Left lung (tissue), 10 donors: ENCODE results near the gene POMT1. TPM values are rescaled to one million over a fixed set of nuclear protein-coding genes. Genes with fewer than 3 reads are reported as not detected.
A peak's percentile ranks its signal among the peaks of the same experiment; 100 is the strongest.

ENCODE experiments used
- ATAC-seq: fragments of 200-7000 bp; cut with Tn5 transposase; one replicate; pipeline ENCODE4 v1.9.1; 2020; ENCODE audit warnings: moderate library complexity
- DNase-seq, 4 donors: peaks; one replicate each; pipeline ENCODE4 v3.0.0-alpha.2; 2013 to 2020
- H3K27ac ChIP-seq, 2 donors: fragments of 200-600 bp; sonication (generic) in 1 of 2; one replicate each; pipeline versions ENCODE4 v1.5.0 to v1.8.0; 2020 to 2021
- H3K27me3 ChIP-seq, 2 donors: fragments of 200-600 bp; sonication (generic) in 1 of 2; one replicate each; pipeline versions ENCODE4 v1.5.0 to v1.8.0; 2020 to 2021
- H3K36me3 ChIP-seq, 2 donors: fragments of 200-600 bp; sonication (generic) in 1 of 2; one replicate each; pipeline versions ENCODE4 v1.5.0 to v1.8.0; 2020 to 2021
- H3K4me1 ChIP-seq, 2 donors: fragments of 200-600 bp; one replicate each; pipeline ENCODE4 v1.8.0; 2021
- H3K4me3 ChIP-seq, 2 donors: fragments of 200-600 bp; sonication (generic) in 1 of 2; one replicate each; pipeline versions ENCODE4 v1.5.0 to v1.8.0; 2020 to 2021; ENCODE audit warnings: mild to moderate bottlenecking in 1 of 2
- H3K9me3 ChIP-seq, 2 donors: fragments of 200-600 bp; sonication (generic) in 1 of 2; one replicate each; pipeline versions ENCODE4 v1.5.0 to v1.8.0; 2020 to 2021
- CTCF ChIP-seq, 2 donors: fragments of 200-600 bp; sonication (generic) in 1 of 2; IDR thresholded peaks; one replicate each; pipeline versions ENCODE4 v1.5.0 to v1.8.0; 2021; ENCODE audit warnings: antibody characterized with exemption in 2 of 2
- intact Hi-C, 2 donors: fragments of 100-400 bp; cut with DNase I; formaldehyde crosslinking; loops; one replicate each; pipeline versions ENCODE4 v1.11.2 to v1.14.2; 2022
- polyA plus RNA-seq, 6 donors: library from polyadenylated mRNA; unstranded; fragments of 120-200 nt; gene quantifications; one replicate each; pipeline ENCODE4 v1.2.1, GENCODE V29; 2013; ENCODE audit not compliant: insufficient read length in 6 of 6
- total RNA-seq, 2 donors: library from RNA; stranded (reverse); fragmentation: NEBNext Ultra II Directional; extraction: Animal tissue kit (Norgen Biotek cat#: 25700); gene quantifications; one replicate each; pipeline ENCODE4 v1.2.1, GENCODE V29; 2021
- donor health status: DM: no; HTN: yes; CAD: no.
- donor health status: DM: no; HTN: no; CAD: no.

Gene POMT1
- total and polyA plus RNA-seq, 8 donors: 20.3 to 56.9 (median 39.2) TPM

DNA sequence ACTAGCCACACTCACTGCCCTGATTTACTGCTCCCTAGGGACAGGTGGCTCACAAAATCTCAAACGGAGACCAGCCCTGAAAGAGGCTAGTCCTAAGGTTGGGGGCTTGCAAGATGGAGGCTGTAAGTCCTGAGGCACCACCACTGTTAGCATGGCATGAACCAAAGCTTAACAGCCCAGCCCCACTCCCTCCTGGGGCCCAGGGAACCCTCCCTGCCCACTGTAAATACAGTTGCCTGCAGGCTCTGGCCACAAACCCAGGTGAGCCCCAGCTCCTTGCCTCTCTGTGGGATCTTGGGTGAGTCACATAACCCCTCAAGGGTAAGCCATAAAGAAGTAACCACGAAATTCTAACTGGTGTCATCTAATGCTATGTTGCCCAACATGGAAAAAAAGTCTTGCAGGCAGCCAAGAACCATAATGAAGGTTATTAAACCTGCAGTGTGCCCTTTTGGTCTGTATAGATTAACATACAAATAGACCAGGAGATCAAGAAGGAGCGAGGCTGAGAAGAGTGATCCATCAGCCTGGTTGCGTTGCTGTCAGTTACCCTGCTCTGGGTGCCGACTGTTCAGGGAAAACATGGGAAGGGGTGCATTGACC is 1.7 kb upstream of the POMT1 start:
- DNase-seq (no peak), ATAC-seq (no peak)
- intact Hi-C loops: no loop called here
- no peak overlapping the region for H3K4me3 ChIP-seq
- TF ChIP-seq CTCF (IDR thresholded peaks at IDR 0.05): no peak
- H3K36me3 ChIP-seq: peaks cover 0 to 44% of the 10 kb centered on the region in 2 donors
- no peak overlapping the region for H3K27ac ChIP-seq
- H3K9me3 ChIP-seq: no peaks in the 10 kb centered on the region
- H3K27me3 ChIP-seq: peaks cover 0 to 10% of the 10 kb centered on the region in 2 donors
- peaks cover 16 to 29% of the 10 kb centered on the region in 2 donors for H3K4me1 ChIP-seq

DNA sequence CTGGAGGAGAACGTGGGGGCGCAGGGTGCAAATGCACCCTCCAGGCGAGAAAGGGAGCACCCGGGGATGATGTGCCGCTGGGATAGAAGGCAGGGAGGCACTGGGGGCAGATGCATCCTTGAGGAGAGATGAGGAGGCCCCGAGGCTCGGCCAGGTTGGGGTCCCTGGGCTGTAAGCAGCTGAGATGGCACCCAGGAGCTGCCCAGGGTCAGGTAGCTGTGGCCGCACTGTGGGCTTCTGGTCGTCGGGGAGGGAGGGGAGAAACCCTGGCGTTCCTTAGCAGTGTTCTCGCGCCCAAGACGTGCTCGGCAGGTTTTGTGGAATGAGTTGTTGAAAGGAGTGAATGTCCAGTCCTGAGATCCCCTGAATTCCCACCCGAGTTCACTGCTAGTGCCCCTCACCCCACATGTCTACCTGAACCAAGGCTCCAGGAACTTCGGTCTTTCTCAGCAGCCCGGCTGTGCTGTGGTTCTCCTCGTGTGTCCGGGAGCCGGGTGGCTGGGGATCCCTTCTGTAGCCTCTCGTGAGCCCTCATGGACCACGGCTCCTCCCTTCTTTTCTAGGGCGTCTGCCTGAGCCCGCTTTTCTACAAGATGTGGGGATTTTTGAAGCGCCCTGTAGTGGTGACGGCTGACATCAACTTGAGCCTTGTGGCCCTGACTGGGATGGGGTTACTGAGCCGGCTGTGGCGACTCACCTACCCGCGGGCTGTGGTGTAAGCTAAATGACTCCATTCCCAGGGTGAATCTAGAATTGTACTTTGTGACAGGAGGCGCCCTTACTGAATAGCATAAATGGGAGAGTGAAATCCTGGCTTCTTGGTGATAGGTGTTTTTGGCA is 1.1 kb downstream of the POMT1 start:
- Histone ChIP-seq H3K27me3 (peaks cover 0 to 10% of the 10 kb centered on the region in 2 donors), H3K4me1 (peaks cover 16 to 29% of the 10 kb centered on the region in 2 donors), H3K9me3 (no peaks in the 10 kb centered on the region), H3K27ac (no peak overlapping the region), H3K36me3 (peaks cover 0 to 25% of the 10 kb centered on the region in 2 donors), H3K4me3 (peak overlapping the region; percentile 79 to 99)
- intact Hi-C loops: no loop called here
- peak; percentile 3 for ATAC-seq
- TF ChIP-seq CTCF (IDR thresholded peaks at IDR 0.05): no peak
- no peak for DNase-seq

GRCh38 chr9:131505012-131505411 is 2.3 kb downstream of the POMT1 start:
- peaks cover 0 to 10% of the 10 kb centered on the region in 2 donors for H3K27me3 ChIP-seq
- no peak for DNase-seq
- no peaks in the 10 kb centered on the region for H3K9me3 ChIP-seq
- no peak for ATAC-seq
- intact Hi-C loops: no loop called here
- no peak for TF ChIP-seq CTCF (IDR thresholded peaks at IDR 0.05)
- H3K36me3 ChIP-seq: peaks cover 0 to 23% of the 10 kb centered on the region in 2 donors
- H3K4me1 ChIP-seq: peaks cover 16 to 29% of the 10 kb centered on the region in 2 donors
- H3K27ac ChIP-seq: no peak overlapping the region
- no peak overlapping the region for H3K4me3 ChIP-seq

- Histone ChIP-seq H3K27ac (no peak overlapping the region), H3K4me3 (no peak overlapping the region), H3K4me1 (no peaks in the 10 kb centered on the region), H3K27me3 (no peaks in the 10 kb centered on the region), H3K36me3 (peaks cover 0 to 73% of the 10 kb centered on the region in 2 donors), H3K9me3 (peaks cover 0 to 8% of the 10 kb centered on the region in 2 donors)
- intact Hi-C loops: no loop called here
- ATAC-seq: no peak
- no peak for DNase-seq
- no peak for TF ChIP-seq CTCF (IDR thresholded peaks at IDR 0.05)
These were observed 8.7 kb downstream of the POMT1 start for GRCh38 chr9:131511416-131511815.

DNA sequence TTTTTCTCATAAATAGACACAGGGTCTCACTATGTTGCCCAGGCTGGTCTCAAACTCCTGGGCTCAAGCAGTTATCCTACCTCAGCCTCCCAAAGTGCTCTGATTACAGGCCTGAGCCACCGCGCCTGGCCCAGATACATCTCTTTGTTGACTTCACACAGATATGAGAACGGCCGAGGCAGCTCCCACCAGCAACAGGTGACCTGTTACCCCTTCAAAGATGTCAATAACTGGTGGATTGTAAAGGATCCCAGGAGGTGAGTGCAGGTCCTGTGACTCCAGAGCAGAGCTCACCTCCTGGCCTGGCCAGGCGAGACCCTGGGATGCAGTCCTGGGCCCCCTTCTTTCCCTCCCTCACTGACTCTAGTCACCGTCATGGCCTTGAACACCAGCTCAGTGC is 9.2 kb downstream of the POMT1 start:
- DNase-seq (no peak), ATAC-seq (no peak)
- Histone ChIP-seq H3K27ac (no peak overlapping the region), H3K36me3 (peaks cover 0 to 77% of the 10 kb centered on the region in 2 donors), H3K4me1 (no peaks in the 10 kb centered on the region), H3K4me3 (no peak overlapping the region), H3K27me3 (no peaks in the 10 kb centered on the region), H3K9me3 (peaks cover 0 to 8% of the 10 kb centered on the region in 2 donors)
- intact Hi-C loops: no loop called here
- TF ChIP-seq CTCF (IDR thresholded peaks at IDR 0.05): no peak
